ENCODE results near the gene ZNF628.

- TF ChIP-seq CTCF (IDR thresholded peaks at IDR 0.05) (no peak), POLR2A (IDR thresholded peaks at IDR 0.05) (no peak)
Measured at GRCh38 chr19:55482156-55482961, 5.9 kb downstream of the ZNF628 start.
